ENCODE results near the gene STAC3.

DNA sequence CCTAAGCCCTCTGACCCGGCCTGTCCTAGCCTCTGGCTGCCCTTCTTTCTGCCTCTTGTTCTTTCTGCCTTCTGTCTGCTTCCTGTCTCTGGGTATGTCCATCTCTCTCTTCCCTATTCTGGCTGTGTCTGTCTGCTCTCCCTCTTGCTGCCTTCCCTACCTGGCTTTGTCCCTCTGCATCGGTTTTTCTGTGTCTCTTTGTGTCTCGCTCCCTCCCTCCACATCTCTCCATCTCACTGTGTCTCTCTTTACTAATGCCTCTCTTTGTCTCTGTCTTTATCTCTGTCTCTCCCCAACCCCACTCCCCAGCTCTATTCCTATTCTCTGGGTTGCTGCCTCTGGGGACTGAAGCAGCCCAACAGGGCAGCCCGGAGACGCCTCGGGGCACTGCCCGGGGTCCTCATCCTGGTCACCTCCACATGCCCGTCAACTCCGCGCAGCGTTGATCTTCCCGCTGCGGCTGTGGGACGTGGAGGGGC lies 11.4 kb downstream of the STAC3 start:
- TF ChIP-seq, protein P1, sequence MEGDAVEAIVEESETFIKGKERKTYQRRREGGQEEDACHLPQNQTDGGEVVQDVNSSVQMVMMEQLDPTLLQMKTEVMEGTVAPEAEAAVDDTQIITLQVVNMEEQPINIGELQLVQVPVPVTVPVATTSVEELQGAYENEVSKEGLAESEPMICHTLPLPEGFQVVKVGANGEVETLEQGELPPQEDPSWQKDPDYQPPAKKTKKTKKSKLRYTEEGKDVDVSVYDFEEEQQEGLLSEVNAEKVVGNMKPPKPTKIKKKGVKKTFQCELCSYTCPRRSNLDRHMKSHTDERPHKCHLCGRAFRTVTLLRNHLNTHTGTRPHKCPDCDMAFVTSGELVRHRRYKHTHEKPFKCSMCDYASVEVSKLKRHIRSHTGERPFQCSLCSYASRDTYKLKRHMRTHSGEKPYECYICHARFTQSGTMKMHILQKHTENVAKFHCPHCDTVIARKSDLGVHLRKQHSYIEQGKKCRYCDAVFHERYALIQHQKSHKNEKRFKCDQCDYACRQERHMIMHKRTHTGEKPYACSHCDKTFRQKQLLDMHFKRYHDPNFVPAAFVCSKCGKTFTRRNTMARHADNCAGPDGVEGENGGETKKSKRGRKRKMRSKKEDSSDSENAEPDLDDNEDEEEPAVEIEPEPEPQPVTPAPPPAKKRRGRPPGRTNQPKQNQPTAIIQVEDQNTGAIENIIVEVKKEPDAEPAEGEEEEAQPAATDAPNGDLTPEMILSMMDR (IDR thresholded peaks at IDR 0.05; ENCODE audit: low read depth, low read length) = no peak
- no peak for TF ChIP-seq EZH2phosphoT487 (IDR thresholded peaks at IDR 0.05; ENCODE audit: low read depth)
